Activated T-cell treated with anti-CD3 and anti-CD28 coated beads for 4 hours (primary cell): ENCODE data around the gene TGFA.
"Not testable (repeated sequence)": the region's sequence is repeated elsewhere in the genome, so short reads cannot be mapped to it uniquely, and the experiment has no call there.

Experiments used
- DNase-seq: peaks from one replicate; pipeline ENCODE4 v3.0.0-alpha.2; 2020

The TGFA gene

GRCh38 chr2:70494293-70494886 lies 59.2 kb downstream of the TGFA start:
- no peak for DNase-seq

GRCh38 chr2:70490381-70490780 lies 63.2 kb downstream of the TGFA start:
- no peak for DNase-seq

- no peak for DNase-seq
Measured at GRCh38 chr2:70489165-70489564, 64.5 kb downstream of the TGFA start.

- no peak for DNase-seq
Measured at GRCh38 chr2:70484086-70484485, 69.5 kb downstream of the TGFA start.

GRCh38 chr2:70482401-70482800 lies 71.2 kb downstream of the TGFA start:
- DNase-seq: no peak

GRCh38 chr2:70480468-70480867 lies 73.2 kb downstream of the TGFA start:
- no peak for DNase-seq

GRCh38 chr2:70479816-70480215 lies 73.8 kb downstream of the TGFA start:
- DNase-seq: no peak

GRCh38 chr2:70477441-70477844 lies 76.2 kb downstream of the TGFA start:
- no peak for DNase-seq

GRCh38 chr2:70475266-70475665 lies 78.4 kb downstream of the TGFA start:
- DNase-seq: no peak

- DNase-seq: no peak
Measured at GRCh38 chr2:70474256-70474848, 79.3 kb downstream of the TGFA start.

GRCh38 chr2:70473101-70473722 lies 80.4 kb downstream of the TGFA start:
- no peak for DNase-seq

- no peak for DNase-seq
Measured at GRCh38 chr2:70472221-70472890, 81.3 kb downstream of the TGFA start.

GRCh38 chr2:70471129-70471528 lies 82.5 kb downstream of the TGFA start:
- no peak for DNase-seq

- no peak for DNase-seq
Measured at GRCh38 chr2:70469961-70470360, 83.7 kb downstream of the TGFA start.

GRCh38 chr2:70469435-70469834 lies 84.2 kb downstream of the TGFA start:
- no peak for DNase-seq

- DNase-seq: no peak
Measured at GRCh38 chr2:70468878-70469277, 84.7 kb downstream of the TGFA start.

GRCh38 chr2:70467831-70468779 lies 85.5 kb downstream of the TGFA start:
- no peak for DNase-seq

- no peak for DNase-seq
Measured at GRCh38 chr2:70467237-70467636, 86.4 kb downstream of the TGFA start.

GRCh38 chr2:70466647-70467046 lies 87.0 kb downstream of the TGFA start:
- DNase-seq: not testable (repeated sequence)

GRCh38 chr2:70463997-70464396 lies 89.6 kb downstream of the TGFA start:
- DNase-seq: no peak

- no peak for DNase-seq
Measured at GRCh38 chr2:70463581-70463980, 90.0 kb downstream of the TGFA start.

- DNase-seq: no peak
Measured at GRCh38 chr2:70461981-70462876, 91.4 kb downstream of the TGFA start.
